HG03095 (cell line): ENCODE measurements around the gene BCL11A.
A peak's percentile ranks its signal among the peaks of the same experiment; 100 is the strongest.

Experiments
- ATAC-seq: cut with Tn5 transposase; IDR thresholded peaks from one replicate; pipeline ENCODE4 v1.9.1; 2021; ENCODE audit warnings: moderate library complexity; ENCODE audit not compliant: unreplicated experiment

Gene BCL11A

DNA sequence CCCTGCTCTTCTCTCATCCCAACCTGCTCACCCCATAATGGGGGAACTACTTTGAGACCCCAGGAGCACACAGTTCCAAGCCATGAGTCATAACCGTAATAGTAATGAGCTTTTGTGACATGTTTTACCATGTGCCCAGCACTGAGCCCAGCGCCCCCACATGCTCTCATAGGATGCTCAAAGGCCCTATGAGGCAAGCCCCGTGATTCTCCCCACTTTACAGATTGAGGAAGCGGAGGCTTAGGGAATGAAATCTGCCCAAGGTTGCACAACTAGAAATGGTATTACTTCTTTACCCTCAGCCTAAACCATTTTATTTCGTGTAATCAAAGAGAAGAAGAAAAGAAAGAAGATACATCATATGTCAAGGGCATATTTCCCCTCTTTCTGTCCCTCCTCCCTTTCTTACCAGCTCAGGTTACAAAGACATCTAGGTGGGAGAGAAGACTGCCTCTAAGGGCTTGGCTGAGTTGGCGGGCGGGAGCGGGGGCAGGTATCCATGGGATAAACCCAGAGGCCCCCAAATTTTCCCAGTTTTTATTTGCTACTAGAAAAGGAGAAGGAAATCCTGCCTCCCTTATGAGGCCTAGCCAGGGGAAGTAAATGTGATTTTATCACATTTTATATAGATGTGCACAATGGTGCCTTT, 24.2 kb downstream of the BCL11A start:
- ATAC-seq: no peak

DNA sequence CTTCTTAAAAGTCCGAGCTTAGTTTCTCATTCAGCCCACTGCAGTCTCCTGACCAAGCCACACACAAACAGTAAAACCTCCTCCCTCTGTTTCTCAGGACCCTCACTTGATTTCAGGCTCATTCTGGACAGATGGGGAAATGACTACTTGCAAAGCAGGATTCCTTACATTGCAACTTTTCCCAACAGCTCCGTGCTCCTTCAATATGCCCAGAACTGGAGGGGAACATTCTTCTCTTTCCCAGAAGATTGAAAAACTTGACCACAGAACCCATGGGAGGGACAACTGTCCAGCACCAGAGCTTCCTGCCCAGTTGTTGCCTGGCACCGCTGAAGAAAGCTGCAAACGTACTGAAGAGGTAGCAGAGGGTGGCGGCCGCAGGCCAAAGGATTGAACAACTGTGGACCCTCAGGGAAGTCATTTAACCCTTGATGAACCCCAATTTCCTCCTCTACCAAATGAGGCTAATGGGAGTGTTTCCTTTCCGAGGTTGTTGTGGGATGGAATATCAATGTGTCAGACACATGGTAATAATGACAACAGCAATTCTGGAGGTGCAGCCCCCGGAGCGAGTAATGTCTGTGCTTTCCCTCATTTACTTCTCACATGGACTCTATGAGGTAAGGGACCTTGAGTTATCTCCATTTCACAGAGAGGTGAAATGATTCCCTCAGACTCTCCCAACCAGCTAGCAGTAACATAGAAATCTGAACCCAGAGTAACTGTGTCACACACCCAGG, 25.0 kb downstream of the BCL11A start:
- no peak for ATAC-seq

- ATAC-seq: no peak
Observed at GRCh38 chr2:60527762-60528161, 25.7 kb downstream of the BCL11A start.

DNA sequence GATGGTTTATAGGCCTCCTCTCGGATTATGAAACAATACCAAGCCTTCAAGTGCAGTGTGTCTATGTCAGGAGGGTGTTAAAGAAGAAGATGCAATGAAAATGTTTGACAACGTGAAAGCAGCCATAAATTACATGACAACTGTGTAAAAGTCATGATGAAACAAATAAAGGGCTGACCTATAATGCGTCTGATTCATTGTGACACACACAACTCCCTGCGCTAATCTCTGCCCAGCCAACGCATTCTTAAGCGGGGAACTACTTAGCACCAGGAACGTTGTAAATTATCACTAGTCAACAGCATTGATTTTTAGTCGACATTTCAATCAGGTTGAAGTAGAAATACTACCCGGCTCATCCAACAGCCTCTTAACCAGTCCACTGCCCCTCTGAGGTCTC, 26.8 kb downstream of the BCL11A start:
- ATAC-seq: no peak

DNA sequence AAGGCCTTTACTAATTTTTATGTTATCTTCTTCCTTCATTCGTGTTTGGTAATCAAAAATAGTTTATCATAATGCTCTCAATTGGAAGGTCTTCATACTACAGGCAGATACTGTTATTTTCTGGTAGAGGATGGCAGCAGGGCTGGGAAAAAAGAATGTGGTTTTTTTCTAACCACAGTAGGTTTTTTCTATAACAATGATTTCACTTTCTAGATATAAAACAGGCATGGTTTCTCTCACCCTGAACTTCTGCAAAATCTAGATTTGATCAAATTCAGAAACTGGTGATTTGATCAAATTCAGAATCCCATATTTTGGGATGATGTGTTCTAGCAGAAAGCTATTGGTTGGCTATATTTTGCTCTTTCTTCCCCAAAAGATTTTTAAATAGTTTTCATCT, 27.6 kb downstream of the BCL11A start:
- ATAC-seq: no peak

DNA sequence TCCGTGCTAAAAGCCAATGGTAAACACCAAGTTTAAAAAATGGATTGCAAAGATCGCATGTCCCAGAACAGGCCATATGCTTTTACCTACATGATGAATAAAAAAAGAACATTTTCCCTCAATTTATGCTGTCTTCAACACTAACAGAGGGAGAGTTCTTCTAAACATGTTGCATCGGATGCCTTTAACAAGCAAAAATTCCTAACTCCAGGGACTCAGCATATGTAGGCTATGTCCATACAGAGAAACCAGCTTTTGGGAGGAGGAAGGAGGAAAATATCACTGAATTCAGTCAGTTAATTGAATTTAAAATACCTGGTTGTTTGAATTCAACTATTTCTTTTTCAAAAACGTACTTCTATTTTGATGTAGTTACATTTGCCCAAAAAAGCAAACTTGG, 28.6 kb downstream of the BCL11A start:
- no peak for ATAC-seq

GRCh38 chr2:60523963-60524362, 29.5 kb downstream of the BCL11A start:
- ATAC-seq: no peak

DNA sequence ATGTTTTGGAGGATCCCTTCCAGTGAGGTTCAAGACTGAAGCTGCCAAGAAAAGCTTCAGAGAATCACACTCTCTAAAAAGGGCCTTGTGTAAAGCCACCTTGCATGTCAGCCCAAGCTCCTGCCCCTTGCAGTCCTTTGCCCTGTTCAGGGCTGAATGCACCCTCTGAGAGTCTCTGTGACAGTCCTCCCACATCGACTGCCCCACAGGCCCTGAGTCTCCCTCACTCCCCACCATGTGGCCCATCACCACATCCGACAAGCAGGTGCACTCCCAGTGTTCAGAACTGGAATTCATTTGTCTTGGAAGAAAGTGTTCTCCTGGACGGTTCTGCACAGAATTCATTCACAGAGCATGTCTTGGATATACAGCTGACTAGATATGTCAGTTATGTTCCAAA, 31.0 kb downstream of the BCL11A start:
- no peak for ATAC-seq

- ATAC-seq: no peak
Observed at GRCh38 chr2:60521626-60522025, 31.8 kb downstream of the BCL11A start.

DNA sequence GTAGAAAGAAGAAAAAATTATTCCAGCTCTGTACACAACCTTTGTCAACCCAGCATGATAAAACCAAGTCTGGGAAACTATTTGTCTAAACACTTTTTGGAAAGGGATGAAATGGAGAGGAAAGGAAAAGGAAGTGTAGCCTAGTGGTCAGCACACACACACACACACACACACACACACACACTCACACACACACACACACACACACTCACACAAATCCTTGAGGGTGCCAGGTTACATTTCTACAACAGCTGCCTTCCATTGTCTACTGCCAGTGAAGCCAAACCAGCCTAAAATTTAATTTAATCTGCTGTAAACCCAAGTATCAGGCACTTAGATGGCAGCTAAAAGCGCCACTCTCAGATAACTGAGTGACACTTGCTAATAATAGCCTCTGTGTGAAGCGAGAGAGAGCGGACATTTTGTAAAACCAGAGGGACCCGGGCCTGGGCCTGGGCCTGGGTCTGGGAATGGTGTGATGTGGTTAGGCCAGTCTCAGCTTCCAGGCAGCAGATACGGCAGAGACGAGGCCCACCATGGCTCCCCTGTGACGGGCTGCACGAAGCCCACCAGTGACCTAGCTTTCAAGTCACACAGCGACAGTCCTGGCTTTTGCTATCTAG, 32.4 kb downstream of the BCL11A start:
- ATAC-seq: no peak

- ATAC-seq: no peak
Observed at GRCh38 chr2:60520151-60520876, 33.1 kb downstream of the BCL11A start.

DNA sequence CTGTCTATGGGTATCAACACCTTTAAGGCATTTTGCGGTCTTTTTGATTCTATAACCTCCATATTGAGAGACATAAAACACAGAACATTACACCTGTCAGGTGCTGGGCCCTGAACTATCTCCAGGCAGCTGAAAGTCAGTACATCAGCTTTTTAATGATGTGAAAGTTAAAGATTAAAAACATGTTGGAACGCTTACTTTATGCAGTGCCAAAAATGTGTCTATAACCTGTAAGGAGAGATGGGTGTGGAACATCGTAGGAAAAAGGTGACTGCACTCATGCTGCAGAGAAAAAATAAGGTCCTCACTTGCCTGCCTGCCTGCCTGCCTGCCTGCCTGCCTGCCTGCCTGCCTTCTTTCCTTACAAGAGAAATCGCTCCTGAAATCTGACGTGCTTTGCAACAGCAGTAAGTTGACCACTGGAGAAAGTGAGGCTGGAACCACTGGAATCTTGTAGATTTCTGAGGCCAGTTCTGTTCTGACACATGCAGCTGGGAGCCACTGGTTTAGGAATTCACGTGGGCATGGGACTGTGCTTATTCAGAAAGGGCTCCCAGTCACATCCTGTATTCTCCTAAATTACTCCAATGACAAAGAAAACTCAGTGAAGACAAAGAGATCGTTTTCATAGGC, 34.1 kb downstream of the BCL11A start:
- no peak for ATAC-seq

DNA sequence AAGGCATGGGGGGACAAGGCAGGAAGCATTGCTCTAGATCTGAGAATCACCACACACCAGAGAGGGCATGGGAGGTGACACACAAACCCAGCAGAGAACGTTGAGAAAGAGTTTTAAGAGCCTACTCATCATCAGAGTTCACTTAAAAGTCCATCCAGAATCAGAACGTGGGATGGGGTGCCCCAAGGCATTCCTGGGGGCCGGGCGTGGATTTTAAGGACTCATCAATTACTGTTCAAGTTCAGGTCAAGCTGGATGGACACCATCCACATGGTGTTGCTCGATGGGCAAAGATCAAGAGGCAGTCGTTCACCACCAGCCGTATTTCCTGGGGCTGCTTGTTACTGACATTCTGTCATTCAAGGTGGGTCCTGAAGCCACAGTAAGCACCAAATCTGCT, 34.9 kb downstream of the BCL11A start:
- ATAC-seq: no peak

DNA sequence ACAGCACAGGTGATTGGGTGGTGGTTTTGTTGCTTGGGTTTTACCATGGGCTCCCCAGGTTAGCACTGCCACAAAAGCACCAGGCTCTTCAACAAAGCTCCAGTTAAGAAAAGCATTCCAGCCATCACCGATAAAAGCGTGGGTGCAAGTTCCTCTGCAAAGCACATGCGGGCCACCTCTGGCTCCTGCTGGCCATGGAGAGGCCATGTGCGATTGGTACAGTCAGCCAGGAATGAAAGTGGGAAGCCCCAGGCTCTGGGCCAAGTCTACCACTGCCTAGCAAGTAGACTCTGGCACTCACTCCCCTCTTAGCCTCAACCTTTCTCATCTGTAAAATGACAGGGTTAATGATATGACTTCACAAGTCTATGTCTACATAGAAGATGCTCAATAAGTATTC, 36.0 kb downstream of the BCL11A start:
- ATAC-seq: no peak

DNA sequence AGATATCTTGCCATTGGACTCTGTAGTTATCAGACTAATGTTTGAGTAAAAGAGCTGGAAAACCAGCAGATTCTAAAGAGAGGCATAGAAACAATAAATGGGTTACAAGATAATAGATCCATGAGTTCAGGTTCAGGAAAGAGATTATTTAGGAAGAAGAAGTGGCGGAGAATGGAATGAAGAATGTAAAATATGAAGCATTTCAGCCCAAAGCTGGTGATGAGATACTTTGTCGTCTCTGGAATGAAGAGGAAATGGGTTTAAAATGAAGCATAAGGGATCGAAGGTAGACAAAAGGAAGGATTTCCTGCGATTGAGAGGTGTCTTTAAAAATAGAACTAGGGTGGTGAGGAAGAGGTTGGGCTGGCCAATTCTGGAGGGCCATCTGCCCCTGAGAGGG, 36.6 kb downstream of the BCL11A start:
- no peak for ATAC-seq

GRCh38 chr2:60516383-60516811, 37.1 kb downstream of the BCL11A start:
- no peak for ATAC-seq

GRCh38 chr2:60515721-60516226, 37.7 kb downstream of the BCL11A start:
- peak; percentile 79 for ATAC-seq

DNA sequence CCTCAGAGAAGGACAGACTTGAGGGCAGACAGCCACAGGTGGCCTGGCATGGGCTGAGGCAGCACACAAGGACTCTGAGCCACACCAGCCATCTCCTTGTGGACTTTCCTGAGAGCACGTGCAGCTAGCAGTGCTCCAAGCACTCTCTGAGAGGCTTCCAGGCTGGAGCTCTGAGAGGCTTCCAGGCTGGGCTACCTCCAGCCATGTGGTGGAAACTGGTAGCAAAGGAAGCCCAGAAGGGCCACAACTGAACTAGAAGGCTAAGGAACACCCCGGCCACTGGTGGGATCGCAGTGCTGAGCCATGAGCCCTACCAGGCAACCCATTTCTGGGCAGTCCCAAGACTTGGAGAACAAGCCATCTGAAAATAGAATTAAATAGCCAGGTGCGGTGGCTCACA, 39.5 kb downstream of the BCL11A start:
- no peak for ATAC-seq

GRCh38 chr2:60513191-60513590, 40.3 kb downstream of the BCL11A start:
- no peak for ATAC-seq

DNA sequence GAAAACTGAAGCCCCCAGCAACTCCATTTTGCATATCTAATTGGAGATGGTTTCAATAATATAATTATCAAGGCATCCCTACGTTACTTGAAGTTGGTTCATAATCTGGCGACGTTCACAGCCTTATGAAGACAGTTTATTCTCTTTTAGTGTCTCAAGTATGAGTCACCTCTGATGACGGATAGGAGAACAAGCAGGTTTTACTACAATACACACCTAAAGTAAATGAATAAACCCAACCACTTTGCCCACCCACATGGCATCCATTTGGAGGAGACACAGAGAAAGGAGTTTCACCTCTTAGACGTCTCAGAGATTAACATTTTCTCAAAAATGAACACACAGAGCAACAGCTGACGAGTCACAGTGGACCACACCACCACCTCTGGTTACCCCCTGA, 40.8 kb downstream of the BCL11A start:
- ATAC-seq: no peak

DNA sequence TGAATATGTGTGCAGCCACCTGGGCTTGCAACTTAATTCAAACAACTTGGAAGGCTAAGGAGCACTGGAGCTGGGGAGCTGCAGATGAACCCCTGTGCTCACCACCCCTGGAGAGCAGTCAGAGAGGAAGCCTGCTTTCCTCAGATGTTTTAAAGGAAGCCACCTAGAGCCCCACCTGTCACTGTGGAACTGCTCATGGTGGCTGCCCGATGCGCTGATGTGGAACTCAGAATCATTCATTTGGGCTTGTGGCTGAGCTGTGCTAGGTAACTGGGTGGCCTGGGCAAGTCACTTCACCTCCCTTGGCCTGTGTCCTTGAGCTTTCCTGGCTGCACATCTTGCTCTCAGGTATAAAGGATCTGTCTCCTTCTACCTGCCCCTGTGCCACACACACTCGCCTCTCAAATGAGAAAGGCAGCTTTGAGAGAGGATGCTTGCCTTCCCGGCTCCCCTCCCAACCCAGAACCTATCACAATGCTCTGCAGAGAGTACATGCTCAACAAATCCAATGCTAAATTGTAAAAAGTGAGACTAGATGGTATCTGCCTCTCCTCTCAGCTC, 41.3 kb downstream of the BCL11A start:
- ATAC-seq: no peak
